ENCODE results near the gene IRF6.
A peak's percentile ranks its signal among the peaks of the same experiment; 100 is the strongest.

IRF6 gene

GRCh38 chr1:209755926-209756614 lies 49.9 kb downstream of the IRF6 start, which contains the start of gene TRAF3IP3:
Gene TRAF3IP3, plus strand, starts transcription at chr1:209756053. Its CDS starts 3,987 bp downstream, at chr1:209760040.
- DNase-seq = no peak

- no peak for DNase-seq
These were observed 50.7 kb downstream of the IRF6 start for GRCh38 chr1:209755256-209755655.

GRCh38 chr1:209752890-209753289 lies 53.1 kb downstream of the IRF6 start:
- no peak for DNase-seq

GRCh38 chr1:209751627-209752231 lies 54.2 kb downstream of the IRF6 start:
- DNase-seq = no peak

GRCh38 chr1:209749670-209750323 lies 56.1 kb downstream of the IRF6 start:
- no peak for DNase-seq

GRCh38 chr1:209749205-209749604 lies 56.7 kb downstream of the IRF6 start:
- DNase-seq = no peak

GRCh38 chr1:209748620-209749019 lies 57.3 kb downstream of the IRF6 start:
- DNase-seq = no peak

GRCh38 chr1:209747580-209748262 lies 58.2 kb downstream of the IRF6 start:
- DNase-seq = peak; percentile 91

- DNase-seq = no peak
These were observed 59.3 kb downstream of the IRF6 start for GRCh38 chr1:209746451-209747165.

GRCh38 chr1:209743145-209743482 lies 62.8 kb downstream of the IRF6 start:
- DNase-seq = peak; percentile 54

- peak; percentile 59 for DNase-seq
These were observed 63.4 kb downstream of the IRF6 start for GRCh38 chr1:209742409-209743144.

GRCh38 chr1:209741889-209742288 lies 64.1 kb downstream of the IRF6 start:
- no peak for DNase-seq

GRCh38 chr1:209741193-209741592 lies 64.7 kb downstream of the IRF6 start:
- DNase-seq = no peak

GRCh38 chr1:209738270-209738669 lies 67.7 kb downstream of the IRF6 start:
- no peak for DNase-seq

- no peak for DNase-seq
These were observed 68.8 kb downstream of the IRF6 start for GRCh38 chr1:209737118-209737505.

- DNase-seq = no peak
These were observed 69.3 kb downstream of the IRF6 start for GRCh38 chr1:209736490-209737117.
